Measurements from ENCODE around the gene CD72. TPM values are rescaled to one million over a fixed set of nuclear protein-coding genes. Genes with fewer than 3 reads are reported as not detected.

CD72 gene
- total RNA-seq, 1 experiment from 2014 or later = 1.6 TPM

DNA sequence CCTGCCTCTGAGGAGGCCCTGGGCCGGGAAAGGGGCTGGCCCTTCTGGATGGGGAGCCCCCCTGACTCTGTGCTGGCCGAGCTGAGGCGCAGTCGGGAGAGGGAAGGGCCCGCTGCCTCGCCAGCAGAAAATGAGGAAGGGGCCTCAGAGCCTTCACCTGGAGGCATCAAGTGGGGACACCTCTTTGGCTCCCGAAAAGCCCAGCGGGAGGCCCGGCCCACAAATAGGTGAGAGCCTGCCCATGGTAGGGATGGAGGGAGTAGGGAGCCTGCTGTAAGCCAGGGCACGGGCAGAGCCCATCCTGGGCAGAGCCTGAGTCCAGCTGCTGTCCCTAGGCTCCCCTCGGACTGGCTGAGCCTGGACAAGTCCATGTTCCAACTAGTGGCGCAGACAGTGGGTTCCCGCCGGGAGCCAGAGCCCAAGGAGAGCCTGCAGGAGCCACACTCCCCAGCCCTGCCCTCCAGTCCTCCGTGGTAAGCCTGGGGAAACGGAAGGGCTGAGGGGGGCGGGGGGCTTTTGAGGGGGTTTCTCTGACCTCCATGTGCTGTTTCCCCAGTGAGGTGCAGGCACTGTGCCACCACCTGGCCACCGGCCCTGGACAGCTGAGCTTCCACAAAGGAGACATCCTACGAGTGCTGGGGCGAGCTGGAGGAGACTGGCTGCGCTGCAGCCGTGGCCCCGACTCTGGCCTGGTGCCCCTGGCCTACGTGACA, 57.4 kb downstream of the CD72 start:
- intact Hi-C loops (cut with micrococcal nuclease) = no loop called here
- Mint-ChIP-seq H3K36me3 (ENCODE audit: insufficient read depth, unreplicated experiment) (peaks cover 12% of the 10 kb centered on the region), H3K9me3 (ENCODE audit: unreplicated experiment) (no peaks in the 10 kb centered on the region), H3K27ac (ENCODE audit: low read depth, unreplicated experiment) (no peak overlapping the region), H3K4me1 (ENCODE audit: insufficient read depth, unreplicated experiment) (no peaks in the 10 kb centered on the region), H3K27me3 (ENCODE audit: insufficient read depth, unreplicated experiment) (no peaks in the 10 kb centered on the region), H3K4me3 (ENCODE audit: unreplicated experiment) (no peak overlapping the region)
- DNase-seq (ENCODE audit: unreplicated experiment) = no peak
- no TSS peak for BruUV-seq (replicated peaks)
- ChIA-PET CTCF (interaction anchor here (0.6 kb wide), 1 partner anchor 60 kb away, joined by 3 read pairs; no protein-coding TSS in a partner anchor), POLR2A (no interaction called here)
- TF ChIP-seq, protein P1, sequence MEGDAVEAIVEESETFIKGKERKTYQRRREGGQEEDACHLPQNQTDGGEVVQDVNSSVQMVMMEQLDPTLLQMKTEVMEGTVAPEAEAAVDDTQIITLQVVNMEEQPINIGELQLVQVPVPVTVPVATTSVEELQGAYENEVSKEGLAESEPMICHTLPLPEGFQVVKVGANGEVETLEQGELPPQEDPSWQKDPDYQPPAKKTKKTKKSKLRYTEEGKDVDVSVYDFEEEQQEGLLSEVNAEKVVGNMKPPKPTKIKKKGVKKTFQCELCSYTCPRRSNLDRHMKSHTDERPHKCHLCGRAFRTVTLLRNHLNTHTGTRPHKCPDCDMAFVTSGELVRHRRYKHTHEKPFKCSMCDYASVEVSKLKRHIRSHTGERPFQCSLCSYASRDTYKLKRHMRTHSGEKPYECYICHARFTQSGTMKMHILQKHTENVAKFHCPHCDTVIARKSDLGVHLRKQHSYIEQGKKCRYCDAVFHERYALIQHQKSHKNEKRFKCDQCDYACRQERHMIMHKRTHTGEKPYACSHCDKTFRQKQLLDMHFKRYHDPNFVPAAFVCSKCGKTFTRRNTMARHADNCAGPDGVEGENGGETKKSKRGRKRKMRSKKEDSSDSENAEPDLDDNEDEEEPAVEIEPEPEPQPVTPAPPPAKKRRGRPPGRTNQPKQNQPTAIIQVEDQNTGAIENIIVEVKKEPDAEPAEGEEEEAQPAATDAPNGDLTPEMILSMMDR (IDR thresholded peaks at IDR 0.05; ENCODE audit: unreplicated experiment) = no peak

Small RNA genes lying within 50 kb of the gene (microRNA-seq; reads per million reads assigned to microRNA genes)
- 1.1 reads per million for gene MIR4667

Other genes starting within 250 kb of the CD72 start
- 27.8 and 30.5 TPM in 2 replicates for gene RUSC2, start 128.3 kb downstream of the CD72 start, total RNA-seq (2022)
- gene TESK1, start 13.2 kb downstream of the CD72 start, total RNA-seq (2022) = 32.1 and 41.9 TPM in 2 replicates
- not detected in 2 replicates for gene SIT1, start 32.5 kb upstream of the CD72 start, total RNA-seq (2022)
- gene RMRP, start 39.6 kb upstream of the CD72 start, total RNA-seq (2022) = 13,245 and 17,503 TPM in 2 replicates
- 10.6 and 12.5 TPM in 2 replicates for gene CCDC107, start 39.9 kb upstream of the CD72 start, total RNA-seq (2022)
- gene ARHGEF39, start 46.8 kb upstream of the CD72 start, total RNA-seq (2022) = 2.9 and 5.1 TPM in 2 replicates
- gene CA9, start 55.5 kb upstream of the CD72 start, total RNA-seq (2022) = not detected in 2 replicates
- 161 and 207 TPM in 2 replicates for gene TPM2, start 71.5 kb upstream of the CD72 start, total RNA-seq (2022)
- gene TLN1, start 113.8 kb upstream of the CD72 start, total RNA-seq (2022) = 224 and 256 TPM in 2 replicates
- gene CREB3, start 114.3 kb upstream of the CD72 start, total RNA-seq (2022) = 58.7 and 66.2 TPM in 2 replicates
- gene GBA2, start 130.8 kb upstream of the CD72 start, total RNA-seq (2022) = 51.3 and 55.2 TPM in 2 replicates
- 33.8 and 35.8 TPM in 2 replicates for gene RGP1, start 130.9 kb upstream of the CD72 start, total RNA-seq (2022)
- gene MSMP, start 135.9 kb upstream of the CD72 start, total RNA-seq (2022) = not detected in 2 replicates
- 5.7 and 10.0 TPM in 2 replicates for gene NPR2, start 173.2 kb upstream of the CD72 start, total RNA-seq (2022)
- gene SPAG8, start 193.8 kb upstream of the CD72 start, total RNA-seq (2022) = 0.37 and 1.1 TPM in 2 replicates
- 45.4 and 48.2 TPM in 2 replicates for gene HINT2, start 196.6 kb upstream of the CD72 start, total RNA-seq (2022)
- gene FAM221B, start 210.3 kb upstream of the CD72 start, total RNA-seq (2022) = not detected in 2 replicates
- gene TMEM8B, start 210.8 kb upstream of the CD72 start, total RNA-seq (2022) = 4.6 and 7.0 TPM in 2 replicates

All from MCF 10A (cell line).